Epithelial cell of esophagus (primary cell): ENCODE results near the gene CABCOCO1.

ENCODE experiments used
- DNase-seq: peaks from one replicate; pipeline ENCODE4 v3.0.0; 2010; ENCODE audit warnings: low read depth
- H3K4me3 ChIP-seq: 2 replicates; pipeline ENCODE4 v1.5.1; 2011; ENCODE audit warnings: mild to moderate bottlenecking, low read length, control low read depth
- TF ChIP-seq, protein P1 (sequence below): IDR thresholded peaks from 2 replicates; pipeline ENCODE4 v1.5.1; 2011; ENCODE audit warnings: low read depth, mild to moderate bottlenecking, low read length, control low read depth, inconsistent platforms; ENCODE audit not compliant: insufficient read depth; ENCODE audit errors: missing control alignments

The CABCOCO1 gene

DNA sequence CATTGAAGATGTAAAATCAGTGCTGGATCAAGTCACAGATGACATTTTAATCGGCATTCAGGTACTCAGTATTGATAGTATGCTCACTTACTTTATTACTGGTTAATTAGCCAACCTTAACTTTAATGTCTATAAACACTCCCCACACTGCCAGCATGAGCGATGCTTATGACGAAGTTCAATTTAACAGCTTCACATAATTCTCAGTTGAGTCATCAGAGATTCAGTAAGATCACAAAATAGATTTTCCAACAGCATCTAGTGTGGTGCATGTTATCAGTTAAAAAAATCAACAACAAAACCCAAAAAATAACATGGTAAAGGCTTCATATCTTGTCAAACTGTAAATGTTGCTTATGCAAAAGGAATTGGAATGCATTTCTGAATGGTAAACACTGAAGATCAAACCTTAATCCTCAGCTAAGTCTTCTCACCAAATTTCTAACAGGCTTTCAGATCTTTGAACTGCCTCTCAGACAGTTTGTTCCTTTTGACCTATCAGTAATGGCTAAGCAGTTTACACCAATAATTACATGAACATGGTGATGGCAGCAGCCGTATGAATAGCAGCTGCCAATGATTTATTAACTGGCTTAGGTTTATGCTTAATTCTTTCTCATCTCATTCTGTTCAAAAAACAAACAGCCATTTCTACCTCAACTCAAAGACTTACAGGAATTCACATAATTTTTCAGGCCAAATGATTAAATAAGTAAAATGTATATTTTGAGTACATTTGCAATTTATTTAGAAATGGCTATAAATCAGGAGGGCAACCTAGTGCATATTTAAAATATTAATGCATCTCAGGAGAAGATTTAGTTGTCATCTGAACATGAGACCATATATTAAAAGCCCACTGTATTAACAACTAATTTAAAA is 98.5 kb downstream of the CABCOCO1 start:
- TF ChIP-seq, protein P1, sequence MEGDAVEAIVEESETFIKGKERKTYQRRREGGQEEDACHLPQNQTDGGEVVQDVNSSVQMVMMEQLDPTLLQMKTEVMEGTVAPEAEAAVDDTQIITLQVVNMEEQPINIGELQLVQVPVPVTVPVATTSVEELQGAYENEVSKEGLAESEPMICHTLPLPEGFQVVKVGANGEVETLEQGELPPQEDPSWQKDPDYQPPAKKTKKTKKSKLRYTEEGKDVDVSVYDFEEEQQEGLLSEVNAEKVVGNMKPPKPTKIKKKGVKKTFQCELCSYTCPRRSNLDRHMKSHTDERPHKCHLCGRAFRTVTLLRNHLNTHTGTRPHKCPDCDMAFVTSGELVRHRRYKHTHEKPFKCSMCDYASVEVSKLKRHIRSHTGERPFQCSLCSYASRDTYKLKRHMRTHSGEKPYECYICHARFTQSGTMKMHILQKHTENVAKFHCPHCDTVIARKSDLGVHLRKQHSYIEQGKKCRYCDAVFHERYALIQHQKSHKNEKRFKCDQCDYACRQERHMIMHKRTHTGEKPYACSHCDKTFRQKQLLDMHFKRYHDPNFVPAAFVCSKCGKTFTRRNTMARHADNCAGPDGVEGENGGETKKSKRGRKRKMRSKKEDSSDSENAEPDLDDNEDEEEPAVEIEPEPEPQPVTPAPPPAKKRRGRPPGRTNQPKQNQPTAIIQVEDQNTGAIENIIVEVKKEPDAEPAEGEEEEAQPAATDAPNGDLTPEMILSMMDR, result no peak
- DNase-seq, result peak; percentile 68
- no peak overlapping the region for H3K4me3 ChIP-seq

GRCh38 chr10:61761825-61762217 is 99.1 kb downstream of the CABCOCO1 start:
- no peak overlapping the region for H3K4me3 ChIP-seq
- TF ChIP-seq, protein P1, result no peak
- no peak for DNase-seq

- DNase-seq, result no peak
- TF ChIP-seq, protein P1, result no peak
- no peak overlapping the region for H3K4me3 ChIP-seq
These were observed 101.0 kb downstream of the CABCOCO1 start for GRCh38 chr10:61763778-61764177.

- TF ChIP-seq, protein P1, result no peak
- no peak for DNase-seq
- H3K4me3 ChIP-seq, result no peak overlapping the region
These were observed 101.8 kb downstream of the CABCOCO1 start for GRCh38 chr10:61764486-61764885.

DNA sequence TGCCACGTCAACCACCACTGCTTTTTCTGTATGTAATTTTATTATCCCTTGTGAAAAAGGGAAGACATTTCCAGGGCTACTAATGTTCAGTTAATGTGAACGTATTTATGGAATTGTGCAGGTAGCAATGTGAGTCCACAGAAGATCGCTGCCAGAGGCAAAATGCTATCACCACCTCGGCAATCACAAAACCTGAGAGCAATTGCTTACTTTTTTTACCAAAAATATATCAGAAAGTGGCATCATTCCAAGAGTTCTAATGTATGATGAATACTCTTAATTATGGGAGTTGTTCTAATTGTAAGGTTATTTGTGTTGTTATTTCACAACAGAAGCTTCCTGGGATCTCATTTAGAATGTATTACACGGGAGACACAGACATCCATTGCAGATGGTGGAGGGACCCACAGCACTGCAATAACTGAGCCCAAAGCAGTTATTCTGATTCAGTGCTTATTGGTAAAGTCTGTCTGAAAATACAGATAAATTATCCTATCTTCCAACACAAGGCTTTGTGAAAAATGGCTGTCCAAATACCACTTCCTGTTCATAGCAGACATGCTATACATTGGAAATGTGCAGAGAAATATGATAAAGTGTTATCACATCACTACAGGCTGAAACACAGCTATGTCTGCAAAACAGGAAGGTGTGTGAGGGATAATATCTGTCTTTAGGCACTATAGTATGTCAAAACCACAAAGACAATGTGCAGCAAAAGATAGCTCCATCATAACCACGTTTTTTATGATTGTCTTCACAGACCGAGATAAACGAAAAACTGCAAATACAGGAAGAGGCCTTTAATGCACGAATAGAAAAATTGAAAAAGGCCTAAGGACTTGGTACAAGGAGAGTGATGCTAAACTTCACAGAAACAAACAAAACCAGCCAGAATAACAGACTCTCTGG is 102.7 kb downstream of the CABCOCO1 start:
- no peak overlapping the region for H3K4me3 ChIP-seq
- TF ChIP-seq, protein P1, result no peak
- no peak for DNase-seq

DNA sequence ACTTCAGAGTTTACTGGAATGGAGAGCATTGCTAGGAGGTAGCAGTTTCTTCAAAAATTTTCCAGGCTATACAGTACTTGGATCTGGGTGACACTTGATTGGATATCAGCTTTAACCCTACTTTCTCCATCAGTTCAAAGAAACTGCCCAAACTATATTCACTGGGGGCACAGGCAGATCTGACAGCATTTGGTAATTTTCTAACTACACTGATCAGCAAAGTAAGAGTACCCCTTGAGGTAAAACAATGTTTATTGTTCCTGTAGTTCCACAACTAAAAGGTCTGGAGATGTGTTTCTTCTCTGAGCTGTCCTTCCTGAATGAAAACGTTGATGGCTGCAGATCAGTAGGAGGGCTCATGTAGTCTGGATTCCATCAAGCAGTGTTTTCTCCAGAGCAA is 104.2 kb downstream of the CABCOCO1 start:
- TF ChIP-seq, protein P1, result no peak
- no peak for DNase-seq
- H3K4me3 ChIP-seq, result no peak overlapping the region
